Measurements from ENCODE around the gene NEURL1. TPM values are rescaled to one million over a fixed set of nuclear protein-coding genes. Genes with fewer than 3 reads are reported as not detected.

NEURL1 gene, protein sequence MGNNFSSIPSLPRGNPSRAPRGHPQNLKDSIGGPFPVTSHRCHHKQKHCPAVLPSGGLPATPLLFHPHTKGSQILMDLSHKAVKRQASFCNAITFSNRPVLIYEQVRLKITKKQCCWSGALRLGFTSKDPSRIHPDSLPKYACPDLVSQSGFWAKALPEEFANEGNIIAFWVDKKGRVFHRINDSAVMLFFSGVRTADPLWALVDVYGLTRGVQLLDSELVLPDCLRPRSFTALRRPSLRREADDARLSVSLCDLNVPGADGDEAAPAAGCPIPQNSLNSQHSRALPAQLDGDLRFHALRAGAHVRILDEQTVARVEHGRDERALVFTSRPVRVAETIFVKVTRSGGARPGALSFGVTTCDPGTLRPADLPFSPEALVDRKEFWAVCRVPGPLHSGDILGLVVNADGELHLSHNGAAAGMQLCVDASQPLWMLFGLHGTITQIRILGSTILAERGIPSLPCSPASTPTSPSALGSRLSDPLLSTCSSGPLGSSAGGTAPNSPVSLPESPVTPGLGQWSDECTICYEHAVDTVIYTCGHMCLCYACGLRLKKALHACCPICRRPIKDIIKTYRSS
- total RNA-seq (2014; rRNA removed; shearing (Covaris generic)), result 0.68 and 0.95 TPM in 2 replicates

DNA sequence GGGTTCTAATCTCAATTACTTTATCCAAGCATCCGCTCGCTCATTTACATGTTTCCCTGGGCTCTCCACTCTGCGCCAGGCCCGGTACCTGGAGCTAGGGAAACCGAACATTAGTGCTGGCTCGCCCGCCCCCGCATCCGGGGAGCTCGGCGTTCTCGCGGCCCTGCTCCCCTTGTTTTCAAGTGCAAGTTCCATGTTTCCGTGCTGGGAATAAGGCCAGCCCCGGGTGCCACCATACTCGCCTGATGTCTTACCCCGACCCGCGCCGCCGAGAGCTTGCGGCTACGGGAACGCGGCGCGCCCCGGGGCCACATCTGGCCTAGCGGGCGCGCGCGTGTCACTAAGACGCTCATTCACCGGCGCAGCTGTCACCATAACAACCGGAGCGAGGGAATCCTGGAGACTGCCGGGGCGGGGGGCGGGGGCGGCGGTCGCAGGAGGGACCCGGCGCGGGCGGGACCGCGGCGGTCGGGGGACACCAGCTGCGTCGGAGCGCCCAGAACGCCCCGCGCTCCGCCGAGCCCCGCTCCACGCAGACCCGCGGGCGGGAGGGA is at the start of gene NEURL1:
NEURL1 (plus strand) TSS at position 344 of the 554 bp plus-strand sequence. CDS start 683 bp downstream, outside the sequence.
- in situ Hi-C loops (cut with HindIII; ENCODE audit: low sequenced_read_pairs), result loop anchor here (5.0 kb wide), 1 partner anchor 41 kb away; the partner anchor contains the start of gene CALHM2
- peak; percentile 62 for DNase-seq (ENCODE audit: low spot score)

DNA sequence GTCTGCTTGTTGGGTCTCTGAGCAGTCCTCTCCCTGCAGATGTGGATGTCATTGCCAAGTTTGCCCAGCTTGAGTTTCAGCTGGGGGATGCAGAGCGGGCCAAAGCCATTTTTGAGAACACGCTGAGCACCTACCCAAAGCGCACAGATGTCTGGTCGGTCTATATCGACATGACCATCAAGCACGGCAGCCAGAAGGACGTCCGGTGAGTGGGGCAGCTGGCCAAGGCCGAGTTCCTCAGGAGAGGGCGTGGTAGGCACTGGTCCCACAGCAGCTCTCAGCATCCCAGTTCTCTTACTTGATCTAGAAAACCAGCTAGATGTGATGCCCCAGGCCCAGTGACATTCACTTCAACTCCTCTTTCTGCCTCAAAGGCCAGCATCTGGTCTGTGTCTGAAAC is 49.0 kb upstream of the NEURL1 start:
- in situ Hi-C loops (cut with HindIII; ENCODE audit: low sequenced_read_pairs), result no loop called here
- DNase-seq (ENCODE audit: low spot score), result no peak

DNA sequence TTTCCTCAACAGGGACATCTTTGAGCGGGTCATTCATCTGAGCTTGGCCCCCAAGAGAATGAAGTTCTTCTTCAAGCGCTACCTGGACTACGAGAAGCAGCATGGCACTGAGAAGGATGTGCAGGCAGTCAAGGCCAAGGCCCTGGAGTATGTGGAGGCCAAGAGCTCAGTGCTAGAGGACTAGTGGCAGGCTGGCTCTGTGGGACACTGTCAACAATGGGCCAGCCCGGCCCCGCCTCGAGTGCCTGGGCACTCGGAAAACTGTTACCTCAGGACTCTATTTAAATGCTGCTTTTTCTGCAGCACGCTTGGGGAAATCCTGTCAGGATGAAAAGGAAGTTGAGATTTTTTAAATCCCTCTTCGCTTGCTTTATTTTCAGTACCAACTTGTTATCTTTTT is 48.1 kb upstream of the NEURL1 start:
- DNase-seq (ENCODE audit: low spot score), result no peak
- in situ Hi-C loops (cut with HindIII; ENCODE audit: low sequenced_read_pairs), result no loop called here

DNA sequence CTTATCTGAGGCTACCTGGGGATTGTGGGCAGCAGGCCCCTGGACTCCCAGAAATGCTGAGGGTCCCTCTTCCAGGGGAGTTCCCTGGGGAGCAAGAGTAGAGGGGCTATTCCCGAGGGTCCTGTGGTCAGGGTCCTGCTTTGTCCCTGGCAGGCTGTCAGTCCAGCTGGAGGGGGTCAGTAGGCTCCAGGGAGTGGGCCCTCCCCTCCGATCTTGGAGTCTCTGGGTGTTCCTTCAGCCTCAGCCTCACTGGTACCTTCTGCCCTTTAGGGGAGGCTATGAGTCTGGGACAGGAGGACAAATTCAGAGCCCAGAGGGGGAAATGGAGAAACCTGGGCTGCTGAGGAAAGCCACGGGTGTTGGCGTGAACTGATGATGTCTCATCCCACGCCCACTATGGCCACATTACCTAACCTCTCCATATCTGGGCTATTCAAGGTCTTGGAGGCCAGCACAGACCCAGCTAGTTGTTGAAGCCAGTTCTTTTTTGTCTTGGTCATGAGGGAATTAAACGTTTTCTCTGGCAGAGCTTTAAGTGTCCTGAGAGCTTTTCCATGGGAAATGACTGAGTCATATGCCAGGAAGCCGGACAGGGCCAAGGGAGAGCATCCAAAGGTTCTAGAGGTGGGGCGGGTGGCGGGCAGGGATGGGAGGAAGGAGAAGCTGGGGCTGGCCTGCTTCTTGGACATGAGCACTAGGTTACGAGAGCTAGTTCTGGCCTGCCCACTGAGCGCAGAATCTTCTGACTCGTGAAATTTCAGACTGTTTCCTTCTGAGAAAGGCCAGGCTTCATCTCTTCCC is 47.5 kb upstream of the NEURL1 start:
- in situ Hi-C loops (cut with HindIII; ENCODE audit: low sequenced_read_pairs), result no loop called here
- peak; percentile 33 for DNase-seq (ENCODE audit: low spot score)

DNA sequence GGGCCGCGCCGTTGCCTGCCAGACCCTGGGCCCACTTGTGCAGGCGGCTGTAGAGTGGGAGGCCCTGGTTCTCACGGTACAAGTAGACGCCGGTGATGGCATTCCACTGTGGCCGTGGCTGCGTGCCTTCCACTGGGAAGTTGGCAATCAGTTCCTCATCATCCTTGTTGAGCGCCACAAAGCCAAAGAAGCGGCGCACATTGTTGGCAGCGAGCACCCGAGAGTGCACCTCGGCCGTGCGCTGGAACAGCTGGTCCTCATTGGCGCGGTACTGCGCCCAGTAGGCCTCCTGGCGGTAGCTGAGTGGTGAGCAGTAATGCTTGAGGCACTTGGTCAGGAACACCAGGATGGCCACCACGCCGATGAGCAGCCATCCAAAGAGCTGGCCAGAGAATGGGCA is 46.3 kb upstream of the NEURL1 start:
- in situ Hi-C loops (cut with HindIII; ENCODE audit: low sequenced_read_pairs), result no loop called here

DNA sequence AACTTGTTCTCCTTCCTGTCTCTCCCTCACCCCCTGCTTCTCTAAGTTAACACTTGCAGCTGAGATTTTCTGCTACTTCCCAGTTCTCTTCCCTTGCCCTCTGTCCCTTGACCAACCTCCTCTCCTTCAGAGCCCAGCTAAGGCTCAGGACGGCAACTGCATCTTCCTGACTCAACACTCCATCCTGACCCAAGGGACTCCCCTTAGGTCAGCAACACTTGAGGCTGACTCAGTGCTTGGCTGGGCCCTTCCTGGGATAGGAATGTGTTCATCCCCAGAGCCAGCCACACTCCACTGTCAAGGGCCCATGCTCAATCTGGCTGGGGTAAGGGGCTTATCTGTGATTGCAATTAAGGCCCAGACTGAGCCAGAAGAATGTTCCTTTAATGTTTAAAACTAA is 44.8 kb upstream of the NEURL1 start:
- in situ Hi-C loops (cut with HindIII; ENCODE audit: low sequenced_read_pairs), result no loop called here
- DNase-seq (ENCODE audit: low spot score), result no peak

More for the DNA sequence above, 46.3 kb upstream of the NEURL1 start:
- no peak for DNase-seq (ENCODE audit: low spot score)

DNA sequence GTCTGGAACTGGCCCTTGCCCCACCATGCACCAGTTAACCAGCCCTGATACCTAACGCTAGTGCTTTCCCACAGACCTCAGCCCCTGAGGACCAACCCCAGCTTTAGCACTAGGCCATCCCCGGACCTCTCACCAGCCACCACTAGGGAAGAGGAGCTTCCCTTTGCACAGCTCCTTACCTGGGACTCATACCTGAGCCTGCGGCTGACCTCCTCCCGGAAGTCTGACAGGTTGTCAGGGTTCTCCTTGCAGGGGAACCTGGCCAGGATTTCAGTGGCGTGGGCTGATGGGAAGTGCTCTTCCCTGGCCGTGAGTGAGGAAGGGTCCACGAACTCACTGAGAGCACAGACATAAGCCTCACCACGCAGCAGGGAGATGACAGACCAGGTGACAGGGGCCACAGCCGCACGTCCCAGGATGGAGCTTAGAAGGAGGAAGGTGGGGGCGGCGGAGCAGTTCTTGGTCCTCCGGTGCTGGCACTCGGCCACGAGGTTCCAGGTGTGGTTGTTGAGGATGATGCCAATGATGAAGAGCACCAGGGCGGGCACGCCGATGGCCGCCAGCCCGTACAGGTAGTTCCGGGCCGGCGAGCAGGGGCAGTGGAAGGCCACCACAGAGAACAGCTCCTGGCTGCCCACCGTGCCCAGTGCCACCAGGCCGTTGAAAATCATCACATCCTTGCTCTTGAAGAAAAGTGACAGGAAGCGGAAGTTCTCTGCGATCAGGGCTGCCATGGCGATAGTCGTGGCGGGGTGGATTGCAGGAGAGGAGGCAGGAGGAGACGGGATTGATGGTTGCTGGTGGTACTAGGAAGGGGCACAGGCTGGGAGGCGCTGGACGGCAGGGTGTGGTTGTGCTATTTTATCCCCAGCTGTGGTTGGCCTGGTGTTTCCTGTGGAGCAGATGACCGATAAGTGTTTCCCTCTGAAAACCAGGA is 44.0 kb upstream of the NEURL1 start:
- in situ Hi-C loops (cut with HindIII; ENCODE audit: low sequenced_read_pairs), result loop anchor here (5.0 kb wide), 1 partner anchor 43 kb away; the partner anchor contains the start of gene NEURL1
- DNase-seq (ENCODE audit: low spot score), result no peak

DNA sequence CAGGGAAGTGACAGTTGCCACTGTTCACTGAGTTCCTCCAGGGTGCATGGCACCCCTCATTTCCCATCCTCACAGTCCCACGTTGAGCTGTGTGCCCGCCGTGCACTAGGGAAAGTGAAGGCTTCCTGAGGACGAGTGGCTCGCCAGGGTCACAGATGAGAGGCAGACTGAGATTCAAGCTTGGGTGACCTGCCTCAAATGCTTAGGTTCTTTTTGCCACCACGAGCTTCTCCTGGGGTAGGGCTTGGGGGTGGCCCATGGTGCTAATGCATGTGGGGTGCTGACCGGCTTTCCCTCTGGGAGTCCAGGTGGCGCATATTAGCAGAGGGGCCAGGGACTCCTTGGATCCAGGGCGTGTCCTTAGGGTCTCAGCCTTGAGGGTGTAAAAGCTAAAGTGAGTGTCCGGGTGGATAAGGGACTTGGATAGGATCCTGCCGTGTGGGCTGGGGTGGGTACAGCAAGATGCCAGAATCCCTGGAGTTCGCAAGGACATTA is 43.3 kb upstream of the NEURL1 start:
- no peak for DNase-seq (ENCODE audit: low spot score)
- in situ Hi-C loops (cut with HindIII; ENCODE audit: low sequenced_read_pairs), result loop anchor here (5.0 kb wide), 1 partner anchor 42 kb away; the partner anchor contains the start of gene NEURL1

DNA sequence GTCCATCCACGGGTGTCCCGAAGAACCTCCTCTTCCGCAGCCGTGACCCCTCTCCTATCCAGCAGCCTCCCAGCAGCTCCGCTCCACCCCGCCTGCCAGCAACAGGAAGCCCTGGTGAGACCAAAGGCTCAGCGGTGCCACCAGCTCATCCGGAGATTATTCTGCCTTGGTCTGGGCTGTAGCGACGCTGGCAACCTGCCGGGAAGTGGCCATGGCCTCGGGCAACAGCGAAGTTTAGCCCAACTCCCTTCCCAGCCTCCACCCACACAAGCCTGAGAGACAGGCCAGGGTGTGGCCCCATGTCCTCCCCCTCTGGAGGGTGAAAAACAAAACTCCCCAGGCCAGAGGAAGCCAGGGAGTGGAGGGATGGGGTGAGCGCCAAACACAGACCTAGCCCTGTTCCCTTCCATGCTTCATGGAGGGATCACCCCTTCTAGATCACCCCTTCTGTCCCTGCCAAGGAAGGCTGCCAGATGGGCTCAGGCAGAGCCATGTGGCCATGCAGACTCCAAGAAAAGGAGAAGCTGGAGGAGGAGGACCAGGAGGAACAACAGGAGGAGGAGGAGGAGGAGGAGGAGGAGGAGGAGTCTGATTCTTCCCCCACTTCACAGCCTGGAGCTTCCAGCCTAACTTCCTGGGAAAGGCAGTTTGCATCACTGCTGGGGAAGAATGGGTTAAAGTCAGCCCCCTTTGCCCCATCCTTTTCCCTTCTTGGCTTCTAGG is 42.3 kb upstream of the NEURL1 start:
- in situ Hi-C loops (cut with HindIII; ENCODE audit: low sequenced_read_pairs), result loop anchor here (5.0 kb wide), 1 partner anchor 41 kb away; the partner anchor contains the start of gene NEURL1
- DNase-seq (ENCODE audit: low spot score), result peak; percentile 37

DNA sequence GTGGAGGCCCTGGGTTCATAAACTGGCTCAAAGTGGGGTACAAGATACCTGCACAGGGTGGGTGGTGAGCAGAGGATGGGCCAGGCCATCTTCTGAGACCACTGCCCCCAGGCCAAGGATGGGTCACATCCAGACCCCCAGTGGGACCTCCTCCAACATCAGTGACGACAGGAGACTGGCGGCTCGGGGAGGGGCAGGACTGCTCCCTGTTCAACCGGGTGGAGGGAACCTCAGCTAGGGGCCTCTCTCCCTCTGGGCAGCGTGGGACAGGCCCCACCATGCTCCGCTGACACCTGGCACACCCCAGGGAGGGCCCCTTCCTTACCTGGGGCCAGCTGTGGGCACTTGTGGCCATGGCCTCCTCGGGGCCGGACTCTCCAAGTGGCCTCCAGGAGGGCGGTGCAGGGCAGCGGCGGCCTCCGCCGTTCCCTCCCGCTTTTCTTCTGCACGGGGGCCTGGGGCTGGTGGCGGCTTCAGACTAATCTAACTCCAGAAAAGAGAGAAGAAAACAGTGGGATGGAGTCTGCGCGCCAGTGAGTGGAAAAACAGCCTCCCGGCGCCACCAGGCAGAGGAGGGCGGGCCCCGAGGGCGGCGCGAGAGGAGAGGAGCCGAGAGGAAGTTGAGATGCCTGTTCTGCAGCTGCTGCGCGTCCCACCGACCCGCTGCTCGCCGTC is 41.5 kb upstream of the NEURL1 start, which contains the start of gene CALHM2:
CALHM2 (minus strand) TSS at position 540 of the 675 bp plus-strand sequence. CDS start 2,429 bp downstream, outside the sequence.
- in situ Hi-C loops (cut with HindIII; ENCODE audit: low sequenced_read_pairs), result loop anchor here (5.0 kb wide), 1 partner anchor 40 kb away; the partner anchor contains the start of gene NEURL1
- peak; percentile 17 for DNase-seq (ENCODE audit: low spot score)

DNA sequence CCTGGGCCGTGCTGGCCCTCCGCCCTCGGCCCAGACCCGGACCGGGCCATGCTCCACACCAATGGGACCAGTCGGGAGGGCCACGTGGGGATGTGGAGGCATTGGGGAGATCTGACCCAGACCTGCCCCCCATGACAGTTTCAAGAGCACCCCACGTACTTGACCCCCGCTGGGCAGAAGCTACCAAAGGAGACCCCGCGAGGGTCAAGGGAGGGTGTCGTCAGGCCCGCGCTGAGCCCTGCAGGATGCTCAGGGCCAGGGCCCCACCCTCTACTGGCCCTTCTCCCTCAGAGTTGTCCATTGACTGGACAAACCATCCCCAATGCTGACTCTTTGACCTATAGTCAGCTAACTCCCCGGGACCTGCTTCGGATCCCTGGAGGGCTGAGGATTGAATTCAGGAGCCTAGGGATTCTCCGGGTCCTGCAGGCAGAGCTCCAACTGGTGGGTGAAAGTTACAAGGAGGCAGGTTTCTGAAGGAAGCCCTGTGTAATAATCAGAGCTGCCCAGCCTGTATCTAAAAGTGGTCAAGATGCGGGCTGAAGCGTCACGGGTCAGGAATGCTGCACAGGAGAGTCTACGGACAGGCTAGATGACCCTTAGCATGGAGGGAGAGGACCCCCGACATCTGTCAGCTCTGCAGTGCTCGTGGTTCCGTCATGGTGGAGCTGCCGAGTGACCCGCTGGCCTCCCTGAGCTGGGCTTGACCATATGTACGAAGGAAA is 40.8 kb upstream of the NEURL1 start:
- DNase-seq (ENCODE audit: low spot score), result no peak
- in situ Hi-C loops (cut with HindIII; ENCODE audit: low sequenced_read_pairs), result loop anchor here (5.0 kb wide), 1 partner anchor 40 kb away; the partner anchor contains the start of gene NEURL1

DNA sequence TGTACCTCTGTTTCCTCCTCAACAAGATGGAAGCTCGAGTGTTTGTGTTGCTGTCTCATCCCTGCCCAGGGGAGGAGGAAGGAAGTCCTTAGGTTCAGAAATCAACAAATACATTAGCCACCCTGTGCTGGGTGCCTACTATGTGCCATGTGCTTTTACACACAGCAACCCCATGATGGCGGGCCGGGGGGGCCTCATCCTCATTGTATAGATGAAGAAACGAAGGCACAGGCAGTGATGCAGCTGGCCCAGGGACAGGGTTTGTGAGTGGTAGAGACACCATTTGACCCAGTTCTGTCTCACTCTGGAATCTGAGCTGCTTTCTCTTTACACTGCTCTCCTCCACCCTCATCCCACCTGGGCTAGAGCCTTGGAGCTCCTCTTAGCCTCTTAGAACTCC is 39.5 kb upstream of the NEURL1 start:
- in situ Hi-C loops (cut with HindIII; ENCODE audit: low sequenced_read_pairs), result loop anchor here (5.0 kb wide), 1 partner anchor 38 kb away; the partner anchor contains the start of gene NEURL1
- DNase-seq (ENCODE audit: low spot score), result no peak

DNA sequence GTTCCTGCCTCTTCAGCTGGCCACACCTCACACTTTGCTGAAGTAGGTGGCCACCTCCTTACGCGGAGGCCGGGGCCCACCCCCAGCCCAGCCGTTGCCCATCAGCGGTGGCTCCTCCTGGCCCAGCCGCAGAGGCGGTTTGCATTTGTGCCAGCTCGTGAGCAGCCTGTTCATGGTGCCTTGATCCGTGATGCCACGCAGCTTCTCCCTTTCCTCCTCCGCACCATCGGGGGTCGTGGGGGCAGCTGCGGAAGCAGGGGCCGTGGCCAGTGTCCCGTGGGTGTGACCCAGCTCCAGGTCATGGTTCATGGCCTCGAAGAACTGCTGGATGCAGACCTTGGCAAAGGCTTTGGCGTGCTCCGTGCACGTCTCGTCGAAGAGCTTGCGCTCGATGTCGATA is 38.3 kb upstream of the NEURL1 start:
- in situ Hi-C loops (cut with HindIII; ENCODE audit: low sequenced_read_pairs), result no loop called here
- no peak for DNase-seq (ENCODE audit: low spot score)

DNA sequence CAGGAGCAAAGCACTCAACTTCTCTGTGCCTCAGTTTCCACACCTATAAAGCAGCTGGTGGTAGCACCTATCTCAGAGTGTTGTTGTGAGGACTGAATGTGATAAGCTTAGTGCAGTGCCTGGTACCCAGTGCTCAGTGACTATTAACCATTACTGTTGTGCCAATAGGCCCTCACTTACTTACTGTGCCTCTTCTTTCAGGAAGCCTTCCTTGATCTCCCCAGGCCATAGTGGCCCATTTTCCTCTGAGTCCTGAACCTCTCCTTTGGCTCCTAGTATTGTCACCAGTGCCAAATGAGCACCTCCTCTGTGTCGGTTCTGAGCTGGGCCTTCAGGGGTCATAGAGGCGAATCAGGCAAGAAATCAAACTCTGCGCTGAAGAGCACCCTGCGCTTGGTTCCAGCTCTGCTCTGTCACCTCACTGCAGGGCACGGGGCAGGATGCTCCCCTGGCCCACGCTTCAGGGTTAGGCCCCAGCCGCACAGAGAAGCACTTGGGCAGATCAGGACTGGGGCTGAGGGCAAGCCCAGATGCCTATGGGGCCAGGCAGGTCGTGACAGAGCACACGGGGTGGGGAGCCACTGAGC is 37.3 kb upstream of the NEURL1 start:
- in situ Hi-C loops (cut with HindIII; ENCODE audit: low sequenced_read_pairs), result no loop called here
- DNase-seq (ENCODE audit: low spot score), result no peak

DNA sequence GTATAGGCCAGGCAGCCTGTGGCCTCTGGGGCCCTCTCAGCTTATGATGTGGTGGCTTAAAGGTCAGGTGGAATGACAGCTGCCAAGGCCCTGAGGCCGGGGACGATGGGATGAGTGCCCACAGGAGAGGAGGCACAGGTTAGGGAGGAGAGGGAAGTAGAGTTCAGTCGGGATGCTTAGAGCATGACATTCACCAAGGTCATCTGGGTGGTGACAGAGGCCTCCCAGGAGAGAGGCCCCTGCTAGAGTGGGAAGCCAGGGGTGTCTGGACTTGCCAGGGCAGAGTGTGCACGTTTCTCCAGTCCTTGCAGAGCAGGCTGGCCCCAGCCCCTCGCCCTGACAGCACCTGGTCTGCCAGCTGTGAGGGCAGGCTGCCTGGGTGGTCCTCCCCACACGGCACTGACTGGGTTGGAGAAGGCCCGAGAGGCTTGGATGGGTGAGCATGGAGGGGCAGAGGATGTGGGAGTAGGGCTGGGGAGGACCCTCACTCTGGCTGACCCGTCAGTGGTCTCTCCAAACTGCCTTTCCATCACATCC is 36.3 kb upstream of the NEURL1 start:
- no peak for DNase-seq (ENCODE audit: low spot score)
- in situ Hi-C loops (cut with HindIII; ENCODE audit: low sequenced_read_pairs), result no loop called here

Data from G401 (cell line).